ENCODE results near the gene FBLIM1. TPM values are rescaled to one million over a fixed set of nuclear protein-coding genes. Genes with fewer than 3 reads are reported as not detected.
A peak's percentile ranks its signal among the peaks of the same experiment; 100 is the strongest.

Gene FBLIM1
- total and polyA plus RNA-seq, 11 donors = 31.6 to 103 (median 69.8) TPM

DNA sequence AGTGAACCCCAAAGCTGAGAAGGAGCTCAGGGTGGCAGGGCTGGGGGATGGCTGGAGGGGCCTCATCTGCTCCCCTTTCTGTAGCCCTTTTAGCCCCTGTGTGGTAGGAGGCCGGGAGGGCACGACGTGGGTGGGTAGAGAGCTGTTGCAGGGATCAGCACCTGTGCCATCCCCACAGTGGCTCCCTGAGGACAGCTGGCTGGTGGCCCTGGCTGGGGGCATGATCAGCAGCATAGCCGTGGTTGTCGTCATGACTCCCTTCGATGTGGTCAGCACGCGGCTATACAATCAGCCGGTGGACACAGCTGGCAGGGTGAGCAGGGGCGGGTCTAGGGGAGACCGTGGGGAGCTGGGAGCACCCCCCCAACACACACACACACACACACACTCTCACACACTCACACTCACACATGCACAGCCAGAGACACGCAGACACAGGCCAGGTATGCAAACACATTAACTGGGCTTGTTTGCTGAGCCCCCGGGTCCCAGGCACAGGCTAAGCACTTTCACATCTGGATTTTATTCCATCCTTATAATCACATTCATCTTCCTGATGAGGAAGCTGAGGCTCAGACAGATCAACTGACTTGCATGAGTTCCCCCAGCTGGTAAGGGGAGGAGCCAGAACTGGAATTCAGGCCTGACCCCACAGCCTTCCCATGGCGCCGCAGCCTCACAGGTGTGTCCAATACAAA is 20.0 kb upstream of the FBLIM1 start:
- WGBS, 4 donors = 77 to 88% (median 86%) methylated on average over 9 to 15 of the region's 15 CpGs
- intact Hi-C loops (cut with DNase I) = loop anchor here in 6 of 10 donors (2.0 to 10.0 kb wide), 7 partner anchors 20 to 144 kb away; partner anchors contain the start of genes FBLIM1 (in 1 of the 6) and PLEKHM2 (in 1 of the 6)
- DNase-seq (no peak), ATAC-seq (no peak)
- TF ChIP-seq POLR2A (IDR thresholded peaks at IDR 0.05) = no peak
- TF ChIP-seq, protein P1, sequence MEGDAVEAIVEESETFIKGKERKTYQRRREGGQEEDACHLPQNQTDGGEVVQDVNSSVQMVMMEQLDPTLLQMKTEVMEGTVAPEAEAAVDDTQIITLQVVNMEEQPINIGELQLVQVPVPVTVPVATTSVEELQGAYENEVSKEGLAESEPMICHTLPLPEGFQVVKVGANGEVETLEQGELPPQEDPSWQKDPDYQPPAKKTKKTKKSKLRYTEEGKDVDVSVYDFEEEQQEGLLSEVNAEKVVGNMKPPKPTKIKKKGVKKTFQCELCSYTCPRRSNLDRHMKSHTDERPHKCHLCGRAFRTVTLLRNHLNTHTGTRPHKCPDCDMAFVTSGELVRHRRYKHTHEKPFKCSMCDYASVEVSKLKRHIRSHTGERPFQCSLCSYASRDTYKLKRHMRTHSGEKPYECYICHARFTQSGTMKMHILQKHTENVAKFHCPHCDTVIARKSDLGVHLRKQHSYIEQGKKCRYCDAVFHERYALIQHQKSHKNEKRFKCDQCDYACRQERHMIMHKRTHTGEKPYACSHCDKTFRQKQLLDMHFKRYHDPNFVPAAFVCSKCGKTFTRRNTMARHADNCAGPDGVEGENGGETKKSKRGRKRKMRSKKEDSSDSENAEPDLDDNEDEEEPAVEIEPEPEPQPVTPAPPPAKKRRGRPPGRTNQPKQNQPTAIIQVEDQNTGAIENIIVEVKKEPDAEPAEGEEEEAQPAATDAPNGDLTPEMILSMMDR (IDR thresholded peaks at IDR 0.05) = no peak
- H3K27ac ChIP-seq = peak overlapping the region in 3 of 12 donors; percentile 47 to 89 (median 77)
- no peaks in the 10 kb centered on the region for H3K9me3 ChIP-seq
- no peak overlapping the region for H3K4me3 ChIP-seq
- peaks cover 0 to 45% (median 17%) of the 10 kb centered on the region in 12 donors for H3K4me1 ChIP-seq
- H3K36me3 ChIP-seq = peaks cover 0 to 19% (median 14%) of the 10 kb centered on the region in 9 donors
- no peaks in the 10 kb centered on the region for H3K27me3 ChIP-seq

DNA sequence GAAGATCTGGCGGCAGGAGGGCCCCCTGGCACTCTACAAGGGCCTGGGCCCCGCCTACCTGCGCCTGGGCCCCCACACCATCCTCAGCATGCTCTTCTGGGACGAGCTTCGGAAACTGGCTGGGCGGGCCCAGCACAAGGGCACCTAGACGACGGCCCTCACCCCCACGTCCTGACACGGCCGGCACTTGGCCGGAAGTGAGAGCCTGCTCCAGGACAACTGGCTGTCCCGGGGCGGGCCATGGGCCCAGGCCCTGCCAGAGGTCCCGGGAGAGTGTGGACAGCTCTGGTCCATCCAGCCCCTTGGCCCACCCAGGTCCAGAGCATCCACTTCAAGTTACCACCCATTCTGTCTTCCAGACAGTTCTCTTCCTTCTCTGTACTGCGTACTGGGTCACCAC is 19.3 kb upstream of the FBLIM1 start:
- no peaks in the 10 kb centered on the region for H3K27me3 ChIP-seq
- peaks cover 0 to 12% (median 7%) of the 10 kb centered on the region in 9 donors for H3K36me3 ChIP-seq
- no peaks in the 10 kb centered on the region for H3K9me3 ChIP-seq
- ATAC-seq (no peak), DNase-seq (no peak)
- 71 to 83% (median 80%) methylated on average over 7 to 16 of the region's 16 CpGs for WGBS, 4 donors
- peak overlapping the region in 1 of 12 donors; percentile 37 for H3K27ac ChIP-seq
- no peak for TF ChIP-seq POLR2A (IDR thresholded peaks at IDR 0.05)
- TF ChIP-seq, protein P1 (IDR thresholded peaks at IDR 0.05) = no peak
- peaks cover 0 to 45% (median 17%) of the 10 kb centered on the region in 12 donors for H3K4me1 ChIP-seq
- no peak overlapping the region for H3K4me3 ChIP-seq
- intact Hi-C loops (cut with DNase I) = loop anchor here in 6 of 10 donors (2.0 to 10.0 kb wide), 7 partner anchors 20 to 144 kb away; partner anchors contain the start of genes FBLIM1 (in 1 of the 6) and PLEKHM2 (in 1 of the 6)

DNA sequence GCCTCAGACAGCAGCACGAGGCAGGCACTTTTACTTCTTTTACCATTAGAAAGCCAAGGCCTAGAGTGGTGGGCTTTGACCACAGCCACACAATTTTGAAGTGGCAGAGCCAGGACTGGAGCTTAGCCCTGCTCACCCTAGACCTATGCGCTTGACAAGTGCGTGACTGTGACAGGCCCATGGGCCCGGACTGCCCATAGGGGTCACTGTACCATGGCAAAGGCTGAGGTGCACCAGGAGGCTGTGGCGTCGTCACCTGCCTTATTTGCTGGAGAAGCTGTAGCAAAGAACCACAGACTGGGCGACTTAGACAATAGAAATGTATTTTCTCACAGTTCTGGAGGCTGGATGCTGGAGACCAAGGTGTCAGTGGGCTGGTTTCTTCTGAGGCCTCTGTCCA is 18.9 kb upstream of the FBLIM1 start:
- ATAC-seq (no peak), DNase-seq (no peak)
- no peak overlapping the region for H3K27ac ChIP-seq
- H3K9me3 ChIP-seq = no peaks in the 10 kb centered on the region
- intact Hi-C loops (cut with DNase I) = loop anchor here in 8 of 10 donors (2.0 to 10.0 kb wide), 9 partner anchors 19 to 145 kb away; partner anchors contain the start of genes FBLIM1 (in 1 of the 8) and PLEKHM2 (in 1 of the 8)
- peaks cover 0 to 43% (median 15%) of the 10 kb centered on the region in 12 donors for H3K4me1 ChIP-seq
- peaks cover 0 to 9% (median 3%) of the 10 kb centered on the region in 9 donors for H3K36me3 ChIP-seq
- no peak overlapping the region for H3K4me3 ChIP-seq
- 76 to 89% (median 81%) methylated on average over 4 to 7 of the region's 7 CpGs for WGBS, 4 donors
- TF ChIP-seq POLR2A (IDR thresholded peaks at IDR 0.05) = no peak
- TF ChIP-seq, protein P1 (IDR thresholded peaks at IDR 0.05) = peak in 3 of 12 donors; percentile 8 to 29 (median 15)
- no peaks in the 10 kb centered on the region for H3K27me3 ChIP-seq
